Parietal lobe (tissue), 2 donors: ENCODE measurements around the gene DDI2. TPM values are rescaled to one million over a fixed set of nuclear protein-coding genes. Genes with fewer than 3 reads are reported as not detected.

Experiments
- small RNA-seq: library from RNA; depleted of rRNA; stranded (forward); fragments of <200 nt; gene quantifications from one replicate; pipeline ENCODE3, GENCODE V24; 2014; ENCODE audit warnings: low replicate concordance
- total RNA-seq: library from RNA; depleted of rRNA; stranded (reverse); fragments of >200 nt; gene quantifications from one replicate; pipeline ENCODE4 v1.2.3, GENCODE V29; 2014

DDI2 gene
- total RNA-seq = 48.5 TPM

GRCh38 chr1:15617173-15618076 is at the start of gene DDI2:
DDI2 (plus strand) TSS chr1:15617458; CDS start chr1:15617671, 213 bp downstream.

GRCh38 chr1:15584489-15585363 is 32.5 kb upstream of the DDI2 start, which contains the start of gene AGMAT:
AGMAT (minus strand) TSS chr1:15585051; CDS start chr1:15584967, 84 bp downstream.

GRCh38 chr1:15684042-15684461 is 66.8 kb downstream of the DDI2 start, which contains the start of gene PLEKHM2:
PLEKHM2 (plus strand) TSS chr1:15684320; CDS start chr1:15684559, 239 bp downstream.

Small RNAs within 50 kb of the gene (small RNA-seq; reads per million reads assigned to genes)
- gene AL121992.2 (not detected), gene CD24P1 (not detected), gene RNU7-179P (not detected)

Other genes with a start within 250 kb of the DDI2 start
- gene EFHD2, start 207.6 kb upstream of the DDI2 start, total RNA-seq = 4.4 TPM
- not detected for gene CTRC, start 179.0 kb upstream of the DDI2 start, total RNA-seq
- not detected for gene CELA2A, start 160.7 kb upstream of the DDI2 start, total RNA-seq
- not detected for gene CELA2B, start 141.4 kb upstream of the DDI2 start, total RNA-seq
- 3.4 TPM for gene CASP9, start 93.2 kb upstream of the DDI2 start, total RNA-seq
- 21.9 TPM for gene DNAJC16, start 90.6 kb upstream of the DDI2 start, total RNA-seq
- gene AGMAT, start 32.4 kb upstream of the DDI2 start, total RNA-seq = 0.31 TPM
- 41.0 TPM for gene PLEKHM2, start 66.9 kb downstream of the DDI2 start, total RNA-seq
- gene SLC25A34, start 118.8 kb downstream of the DDI2 start, total RNA-seq = 1.6 TPM
- not detected for gene TMEM82, start 125.0 kb downstream of the DDI2 start, total RNA-seq
- 13.8 TPM for gene FBLIM1, start 141.3 kb downstream of the DDI2 start, total RNA-seq
- 1.9 TPM for gene UQCRHL, start 190.2 kb downstream of the DDI2 start, total RNA-seq
- gene SPEN, start 230.2 kb downstream of the DDI2 start, total RNA-seq = 122 TPM